ENCODE measurements around the gene PEAR1.

- TF ChIP-seq POLR2A (IDR thresholded peaks at IDR 0.05): no peak
- no peak for TF ChIP-seq CTCF (IDR thresholded peaks at IDR 0.05)
Measured at GRCh38 chr1:156866249-156866909, 27.1 kb upstream of the PEAR1 start.

Data from Peyer's patch (tissue), 4 donors.